Stimulated activated CD8-positive, alpha-beta memory T cell treated with anti-CD3 and anti-CD28 coated beads, Interleukin-15, amount 100 ng/mL, for 24 hours (primary cell): ENCODE measurements around the gene SLC25A45.
"Not testable (repeated sequence)": the region's sequence is repeated elsewhere in the genome, so short reads cannot be mapped to it uniquely, and the experiment has no call there.

Source experiments
- DNase-seq: peaks from one replicate; pipeline ENCODE4 v3.0.0-alpha.2; 2020; ENCODE audit warnings: low read depth

The SLC25A45 gene

GRCh38 chr11:65420979-65421793 lies 38.7 kb upstream of the SLC25A45 start:
- DNase-seq: peak; percentile 61

- DNase-seq: no peak
Measured at GRCh38 chr11:65420506-65420905, 38.1 kb upstream of the SLC25A45 start.

- DNase-seq: no peak
Measured at GRCh38 chr11:65419772-65420481, 37.5 kb upstream of the SLC25A45 start.

- no peak for DNase-seq
Measured at GRCh38 chr11:65419460-65419771, 37.0 kb upstream of the SLC25A45 start.

- DNase-seq: peak; percentile 64
Measured at GRCh38 chr11:65418681-65419459, 36.4 kb upstream of the SLC25A45 start.

- DNase-seq: no peak
Measured at GRCh38 chr11:65418431-65418680, 35.9 kb upstream of the SLC25A45 start.

- DNase-seq: no peak
Measured at GRCh38 chr11:65417702-65418430, 35.4 kb upstream of the SLC25A45 start.

GRCh38 chr11:65416841-65417701 lies 34.6 kb upstream of the SLC25A45 start:
- no peak for DNase-seq

- DNase-seq: peak; percentile 89
Measured at GRCh38 chr11:65416341-65416824, 33.9 kb upstream of the SLC25A45 start.

GRCh38 chr11:65415499-65416340 lies 33.3 kb upstream of the SLC25A45 start:
- no peak for DNase-seq

- DNase-seq: no peak
Measured at GRCh38 chr11:65414776-65415498, 32.5 kb upstream of the SLC25A45 start.

- not testable (repeated sequence) for DNase-seq
Measured at GRCh38 chr11:65413077-65413664, 30.7 kb upstream of the SLC25A45 start.

GRCh38 chr11:65412271-65413076 lies 30.0 kb upstream of the SLC25A45 start:
- no peak for DNase-seq

GRCh38 chr11:65411681-65412070 lies 29.2 kb upstream of the SLC25A45 start:
- DNase-seq: no peak

GRCh38 chr11:65410936-65411680 lies 28.7 kb upstream of the SLC25A45 start:
- DNase-seq: no peak

GRCh38 chr11:65404638-65405339 lies 22.3 kb upstream of the SLC25A45 start:
- DNase-seq: no peak

- DNase-seq: no peak
Measured at GRCh38 chr11:65404210-65404609, 21.8 kb upstream of the SLC25A45 start.
